ENCODE data around the gene OR1E2.
"Not testable (repeated sequence)": the region's sequence is repeated elsewhere in the genome, so short reads cannot be mapped to it uniquely, and the experiment has no call there.

The OR1E2 gene

GRCh38 chr17:3472137-3472536 is 38.5 kb upstream of the OR1E2 start:
- ChIA-PET POLR2A (no interaction called here), CTCF (no interaction called here)
- no peak for DNase-seq (ENCODE audit: low read depth, low spot score)
- TF ChIP-seq, protein P1, sequence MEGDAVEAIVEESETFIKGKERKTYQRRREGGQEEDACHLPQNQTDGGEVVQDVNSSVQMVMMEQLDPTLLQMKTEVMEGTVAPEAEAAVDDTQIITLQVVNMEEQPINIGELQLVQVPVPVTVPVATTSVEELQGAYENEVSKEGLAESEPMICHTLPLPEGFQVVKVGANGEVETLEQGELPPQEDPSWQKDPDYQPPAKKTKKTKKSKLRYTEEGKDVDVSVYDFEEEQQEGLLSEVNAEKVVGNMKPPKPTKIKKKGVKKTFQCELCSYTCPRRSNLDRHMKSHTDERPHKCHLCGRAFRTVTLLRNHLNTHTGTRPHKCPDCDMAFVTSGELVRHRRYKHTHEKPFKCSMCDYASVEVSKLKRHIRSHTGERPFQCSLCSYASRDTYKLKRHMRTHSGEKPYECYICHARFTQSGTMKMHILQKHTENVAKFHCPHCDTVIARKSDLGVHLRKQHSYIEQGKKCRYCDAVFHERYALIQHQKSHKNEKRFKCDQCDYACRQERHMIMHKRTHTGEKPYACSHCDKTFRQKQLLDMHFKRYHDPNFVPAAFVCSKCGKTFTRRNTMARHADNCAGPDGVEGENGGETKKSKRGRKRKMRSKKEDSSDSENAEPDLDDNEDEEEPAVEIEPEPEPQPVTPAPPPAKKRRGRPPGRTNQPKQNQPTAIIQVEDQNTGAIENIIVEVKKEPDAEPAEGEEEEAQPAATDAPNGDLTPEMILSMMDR (IDR thresholded peaks at IDR 0.05; ENCODE audit: insufficient read depth, low read length, missing control alignments): no peak
- H3K4me3 ChIP-seq (ENCODE audit: low read depth, low read length): no peak overlapping the region

DNA sequence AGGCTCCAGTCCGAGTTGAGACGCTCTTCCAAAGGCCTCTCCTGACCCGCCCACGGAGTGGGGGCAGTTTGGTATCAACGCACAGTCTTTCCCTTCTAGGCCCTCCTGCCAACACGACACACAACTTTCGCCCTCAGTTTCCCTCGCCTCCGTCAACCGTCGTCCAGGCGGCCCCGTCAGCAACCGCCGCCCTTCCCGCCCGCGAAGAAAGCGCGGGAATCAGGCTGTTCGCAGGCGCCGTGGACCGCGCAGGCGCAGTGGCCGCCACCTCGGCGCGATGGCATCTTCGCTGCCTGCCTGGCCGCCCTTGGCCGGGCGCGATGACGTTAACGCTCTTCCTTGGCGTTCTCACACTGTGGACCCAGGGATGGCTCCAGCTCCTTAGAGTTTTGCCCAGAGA is 38.0 kb upstream of the OR1E2 start, which contains the start of gene SPATA22:
TSS of gene SPATA22 (minus strand) at position 221 of the 400 bp plus-strand sequence. CDS start 2,494 bp downstream, outside the sequence.
- CTCF ChIA-PET: no interaction called here
- TF ChIP-seq, protein P1 (IDR thresholded peaks at IDR 0.05; ENCODE audit: insufficient read depth, low read length, missing control alignments): no peak
- POLR2A ChIA-PET: no interaction called here
- no peak for DNase-seq (ENCODE audit: low read depth, low spot score)
- H3K4me3 ChIP-seq (ENCODE audit: low read depth, low read length): no peak within 1 kb of the TSS

- ChIA-PET CTCF (no interaction called here), POLR2A (no interaction called here)
- no peak overlapping the region for H3K4me3 ChIP-seq (ENCODE audit: low read depth, low read length)
- TF ChIP-seq, protein P1 (IDR thresholded peaks at IDR 0.05; ENCODE audit: insufficient read depth, low read length, missing control alignments): no peak
- no peak for DNase-seq (ENCODE audit: low read depth, low spot score)
Observed at GRCh38 chr17:3469529-3469928, 35.9 kb upstream of the OR1E2 start.

DNA sequence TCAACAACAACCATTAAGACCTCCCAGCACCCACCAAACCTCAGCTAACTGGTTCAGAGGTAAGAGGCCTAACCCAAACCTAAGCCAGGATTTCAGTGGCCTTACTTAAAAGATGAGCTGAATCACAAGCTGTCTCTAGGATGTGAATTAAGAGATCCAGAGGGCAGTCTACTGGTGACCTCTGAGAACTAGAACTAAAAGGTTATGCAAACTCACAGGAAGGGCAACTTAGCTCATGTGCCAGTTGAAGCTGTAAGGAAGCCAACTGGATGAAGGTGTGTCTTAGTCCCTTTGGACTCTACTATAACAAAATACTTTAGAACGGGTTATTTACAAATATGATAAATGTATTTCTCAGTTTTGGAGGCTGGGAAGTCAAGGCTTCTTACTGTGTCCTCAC is 32.7 kb upstream of the OR1E2 start:
- DNase-seq (ENCODE audit: low read depth, low spot score); POLR2A ChIA-PET; H3K4me3 ChIP-seq (ENCODE audit: low read depth, low read length); CTCF ChIA-PET: not testable (repeated sequence)

- TF ChIP-seq, protein P1 (IDR thresholded peaks at IDR 0.05; ENCODE audit: insufficient read depth, low read length, missing control alignments): no peak
- no peak for DNase-seq (ENCODE audit: low read depth, low spot score)
- CTCF ChIA-PET: no interaction called here
- no peak overlapping the region for H3K4me3 ChIP-seq (ENCODE audit: low read depth, low read length)
- POLR2A ChIA-PET: no interaction called here
Observed at GRCh38 chr17:3448059-3448665, 14.5 kb upstream of the OR1E2 start.

DNA sequence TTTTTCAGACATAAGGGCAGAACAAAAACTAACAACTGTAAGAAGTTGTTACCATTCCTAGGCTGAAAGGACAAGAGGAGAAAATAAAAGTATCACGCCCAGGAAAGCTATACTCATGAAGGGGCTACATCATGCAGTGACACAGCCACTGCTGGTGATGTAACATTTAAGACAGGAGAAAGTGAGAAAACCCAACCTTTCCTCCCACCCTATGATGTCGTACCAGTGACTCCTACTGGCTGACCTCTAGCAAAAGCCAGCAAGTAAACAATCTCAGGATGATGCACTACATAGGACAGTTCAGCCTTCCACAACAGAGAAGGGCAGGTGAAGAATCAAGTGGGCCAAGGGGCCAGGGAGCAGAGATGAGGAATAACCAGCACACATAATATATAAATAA is 14.0 kb upstream of the OR1E2 start:
- DNase-seq (ENCODE audit: low read depth, low spot score): no peak
- POLR2A ChIA-PET: no interaction called here

GRCh38 chr17:3440451-3440850 is 6.8 kb upstream of the OR1E2 start:
- TF ChIP-seq, protein P1 (IDR thresholded peaks at IDR 0.05; ENCODE audit: insufficient read depth, low read length, missing control alignments): no peak
- no peak overlapping the region for H3K4me3 ChIP-seq (ENCODE audit: low read depth, low read length)
- DNase-seq (ENCODE audit: low read depth, low spot score): no peak
- ChIA-PET CTCF (no interaction called here), POLR2A (no interaction called here)

More for the DNA sequence above, 14.0 kb upstream of the OR1E2 start:
- TF ChIP-seq, protein P1 (IDR thresholded peaks at IDR 0.05; ENCODE audit: insufficient read depth, low read length, missing control alignments): no peak
- CTCF ChIA-PET: no interaction called here
- H3K4me3 ChIP-seq (ENCODE audit: low read depth, low read length): no peak overlapping the region

Data from AG04449 (cell line).